Fibroblast of lung (primary cell): ENCODE data around the gene CNR2.

Source experiments
- CTCF ChIP-seq, 2 donors: IDR thresholded peaks in 1 of 2; conservative IDR thresholded peaks in 1 of 2; 1 replicate in 1 of 2; 2 replicates in 1 of 2; pipeline ENCODE4 v1.5.1; 2011 to 2012; ENCODE audit warnings: low read length in 2 of 2, control low read depth in 1 of 2, inconsistent platforms in 1 of 2, low read depth in 1 of 2, mild to moderate bottlenecking in 1 of 2
- EZH2 ChIP-seq: IDR thresholded peaks from 2 replicates; pipeline ENCODE4 v1.5.1; 2012; ENCODE audit warnings: low read length, control low read depth, mild to moderate bottlenecking; ENCODE audit errors: missing control alignments

DNA sequence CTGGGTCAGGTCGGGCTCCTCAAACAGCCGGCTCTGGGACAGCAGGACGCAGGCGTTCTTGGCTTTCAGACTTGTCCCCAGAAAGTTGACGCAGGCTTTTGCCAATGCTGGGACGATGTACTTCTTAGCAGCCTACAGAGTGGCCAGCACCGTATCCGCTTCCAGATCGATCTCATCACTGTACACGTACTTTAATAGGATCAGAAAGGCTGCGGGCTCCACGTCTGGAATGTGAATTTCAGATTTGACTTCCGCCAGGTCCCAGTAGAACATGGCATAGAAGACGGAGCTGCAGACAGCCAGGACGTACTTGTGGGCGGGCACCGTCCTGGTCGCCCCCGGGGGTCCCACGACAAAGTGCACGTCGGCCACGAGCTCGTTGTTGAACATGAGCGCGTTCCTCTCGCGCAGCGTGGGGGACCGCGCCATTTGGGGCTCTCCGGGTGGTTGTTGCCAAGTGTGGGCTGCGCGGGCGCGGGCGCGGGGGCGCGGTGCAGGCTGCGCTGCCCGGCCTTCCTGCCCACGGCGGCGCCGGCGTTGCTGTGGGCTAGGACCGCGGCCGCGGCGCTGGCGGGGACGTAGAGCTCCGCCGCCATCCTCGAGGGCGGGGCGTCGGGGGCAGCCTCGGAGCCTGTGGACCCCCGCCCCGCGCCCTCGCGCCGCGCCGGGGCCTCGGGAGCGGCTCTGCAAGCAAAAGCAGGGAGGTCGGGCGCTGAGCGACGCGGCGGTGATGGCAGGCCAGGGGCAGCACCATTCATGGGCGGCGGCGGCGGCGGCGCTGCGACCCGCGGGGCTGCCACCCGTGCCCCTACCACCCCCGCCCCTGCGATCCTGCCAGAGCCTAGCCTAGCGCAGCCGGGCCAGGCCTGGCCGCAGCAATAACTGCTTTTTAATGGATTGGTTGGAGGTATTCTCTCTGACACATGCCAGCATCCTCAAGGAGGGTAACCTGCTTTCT is 10.6 kb downstream of the CNR2 start:
- TF ChIP-seq CTCF (conservative IDR thresholded peaks at IDR 0.05 in 1 of 2, IDR thresholded peaks at IDR 0.05 in 1 of 2; ENCODE audit: low read depth in 1 of 2, low read length in 2 of 2): no peak
- TF ChIP-seq EZH2: peak; percentile 76
